HEK293T (cell line): ENCODE results near the gene CAPN8.

Experiments used
- CTBP1 ChIP-seq: fragments of 450-650 bp; IDR thresholded peaks from 2 replicates; pipeline ENCODE4 v1.6.1; 2016; ENCODE audit warnings: borderline replicate concordance
- ELF4 ChIP-seq: fragments of 450-650 bp; IDR thresholded peaks from 2 replicates; pipeline ENCODE4 v1.6.1; 2017; ENCODE audit warnings: antibody characterized with exemption
- FOXA1 ChIP-seq: fragments of 450-650 bp; IDR thresholded peaks from 2 replicates; pipeline ENCODE4 v1.6.1; 2016; ENCODE audit warnings: mild to moderate bottlenecking
- FOXK2 ChIP-seq: fragments of 450-650 bp; IDR thresholded peaks from 2 replicates; pipeline ENCODE4 v1.6.1; 2016; ENCODE audit warnings: mild to moderate bottlenecking
- FOXM1 ChIP-seq: fragments of 450-650 bp; IDR thresholded peaks from 2 replicates; pipeline ENCODE4 v1.6.1; 2017; ENCODE audit warnings: mild to moderate bottlenecking, borderline replicate concordance
- HDGF ChIP-seq: fragments of 450-650 bp; IDR thresholded peaks from 2 replicates; pipeline ENCODE4 v1.6.1; 2017; ENCODE audit warnings: antibody characterized with exemption, borderline replicate concordance
- L3MBTL2 ChIP-seq: fragments of 450-650 bp; conservative IDR thresholded peaks from 2 replicates; pipeline ENCODE4 v1.6.1; 2016; ENCODE audit warnings: mild to moderate bottlenecking
- LEF1 ChIP-seq: fragments of 450-650 bp; IDR thresholded peaks from 2 replicates; pipeline ENCODE4 v1.6.1; 2017; ENCODE audit warnings: mild to moderate bottlenecking, borderline replicate concordance
- SP1 ChIP-seq: fragments of 450-650 bp; IDR thresholded peaks from 2 replicates; pipeline ENCODE4 v1.6.1; 2017
- SUZ12 ChIP-seq: fragments of 450-650 bp; IDR thresholded peaks from 2 replicates; pipeline ENCODE4 v1.6.1; 2016; ENCODE audit warnings: mild to moderate bottlenecking
- ZNF384 ChIP-seq: fragments of 450-650 bp; IDR thresholded peaks from 2 replicates; pipeline ENCODE4 v1.6.1; 2016

- TF ChIP-seq SP1 (no peak), CTBP1 (no peak), ZNF384 (no peak), FOXM1 (no peak), ELF4 (no peak), FOXK2 (no peak), L3MBTL2 (no peak), HDGF (no peak), LEF1 (no peak), SUZ12 (no peak), FOXA1 (no peak)
Observed at GRCh38 chr1:223669003-223669795, 3.7 kb upstream of the CAPN8 start.
